HepG2 (cell line): ENCODE data around the gene LUC7L. TPM values are rescaled to one million over a fixed set of nuclear protein-coding genes. Genes with fewer than 3 reads are reported as not detected.

Experiments used
- ATAC-seq: fragments of 200-7000 bp; cut with Tn5 transposase; 3 replicates; pipeline ENCODE4 v1.9.1; 2020; ENCODE audit warnings: mild to moderate bottlenecking, moderate library complexity
- BruUV-seq: library from RNA; stranded (reverse); fragments of 400-500 nt; replicated peaks from 2 replicates; lab custom pipeline; 2021; lab: Mats Ljungman, UMichigan
- CTCF ChIA-PET: fragments of 300-600 bp; formaldehyde crosslinking; extraction: SDS; loops from one replicate; lab custom pipeline; 2021; ENCODE audit warnings: low total read pairs, inconsistent platforms, low intra/inter-chr PET ratio; lab: Yijun Ruan, JAX
- POLR2A ChIA-PET: fragments of 350-600 bp; sonication (Branson Sonifier 250); formaldehyde crosslinking; loops from one replicate; lab custom pipeline; 2020; ENCODE audit warnings: antibody characterized with exemption, inconsistent platforms; lab: Yijun Ruan, JAX
- DNase-seq: peaks from one replicate; pipeline ENCODE4 v3.0.0-alpha.2; 2015; ENCODE audit warnings: low spot score
- FAIRE-seq: peaks from 3 replicates; lab custom pipeline; 2011; peaks lifted over from hg19 to GRCh38; lab: Jason Lieb, UNC
- H2AFZ ChIP-seq: one replicate; pipeline ENCODE4 v1.6.1; 2011; ENCODE audit warnings: low read length, inconsistent platforms
- H3K27ac ChIP-seq: fragments of 300-600 bp; 3 replicates; pipeline ENCODE4 v1.8.0; 2011; ENCODE audit warnings: mixed run types, mild to moderate bottlenecking, mixed read lengths, low read length, inconsistent platforms; ENCODE audit not compliant: insufficient read depth; ENCODE audit errors: extremely low read length
- H3K27me3 ChIP-seq, 2 experiments: fragments of 200-600 bp in 1 of 2; 2 replicates in 1 of 2; 3 replicates in 1 of 2; pipeline versions ENCODE4 v1.6.0 to v1.8.0; 2011; ENCODE audit warnings: low read length in 2 of 2, mild to moderate bottlenecking in 2 of 2, moderate library complexity in 2 of 2, inconsistent platforms in 1 of 2; ENCODE audit not compliant: insufficient read depth in 2 of 2, control insufficient read depth in 1 of 2
- H3K36me3 ChIP-seq, 2 experiments: fragments of 200-600 bp in 1 of 2; replicated peaks in 1 of 2; 2 replicates in 1 of 2; 3 replicates in 1 of 2; pipeline versions ENCODE4 v1.5.1 to v1.8.0; 2011; ENCODE audit warnings: low read length in 2 of 2, inconsistent platforms in 1 of 2; ENCODE audit not compliant: insufficient read depth in 2 of 2, control insufficient read depth in 1 of 2
- H3K4me1 ChIP-seq: 2 replicates; pipeline ENCODE4 v1.5.1; 2012; ENCODE audit warnings: low read length, inconsistent platforms; ENCODE audit not compliant: insufficient read depth
- H3K4me2 ChIP-seq: 2 replicates; pipeline ENCODE4 v1.6.0; 2011; ENCODE audit warnings: low read depth, low read length, inconsistent platforms
- H3K4me3 ChIP-seq, 3 experiments: fragments of 200-600 bp in 1 of 3; sonication (generic), shearing (Covaris generic) in 1 of 3; replicated peaks in 1 of 3; 2 replicates each; pipeline ENCODE4 v1.5.1; 2011 to 2016; ENCODE audit warnings: low read length in 3 of 3, inconsistent platforms in 2 of 3, low read depth in 2 of 3, mild to moderate bottlenecking in 2 of 3, control low read depth in 1 of 3, mixed read lengths in 1 of 3; ENCODE audit not compliant: insufficient read depth in 1 of 3
- H3K79me2 ChIP-seq: one replicate; pipeline ENCODE4 v1.6.1; 2011; ENCODE audit warnings: low read length, inconsistent platforms; ENCODE audit not compliant: insufficient read depth
- H3K9ac ChIP-seq: 2 replicates; pipeline ENCODE4 v1.6.0; 2011; ENCODE audit warnings: mild to moderate bottlenecking, low read depth, low read length, inconsistent platforms; ENCODE audit not compliant: insufficient read depth
- H3K9me3 ChIP-seq: 2 replicates; pipeline ENCODE4 v1.5.1; 2012; ENCODE audit warnings: mild to moderate bottlenecking, low read length
- H4K20me1 ChIP-seq: 2 replicates; pipeline ENCODE4 v1.6.0; 2011; ENCODE audit warnings: inconsistent platforms, mild to moderate bottlenecking, low read length, moderate library complexity; ENCODE audit not compliant: insufficient read depth
- AGO2 ChIP-seq: fragments of 200-400 bp; formaldehyde crosslinking; optimal IDR thresholded peaks from 2 replicates; pipeline ENCODE3; 2017; ENCODE audit warnings: mild to moderate bottlenecking, low read depth, low read length, moderate library complexity
- ATF6 ChIP-seq: sonication (generic); formaldehyde crosslinking; conservative IDR thresholded peaks from 2 replicates; pipeline ENCODE4 v1.4.0; 2020; ENCODE audit warnings: missing genetic modification reagents
- CBX5 ChIP-seq: sonication (generic); formaldehyde crosslinking; IDR thresholded peaks from 2 replicates; pipeline ENCODE4 v1.4.0; 2020; ENCODE audit warnings: missing genetic modification reagents, borderline replicate concordance
- ETV5 ChIP-seq: IDR thresholded peaks from 2 replicates; pipeline ENCODE4 v1.6.1; 2018; ENCODE audit warnings: missing biosample characterization, missing genetic modification reagents, inconsistent platforms, borderline replicate concordance
- POLR2A ChIP-seq, 2 experiments: IDR thresholded peaks; 2 replicates each; pipeline ENCODE4 v1.6.1; 2011; ENCODE audit warnings: low read depth in 2 of 2, low read length in 2 of 2, mild to moderate bottlenecking in 1 of 2, moderate library complexity in 1 of 2; ENCODE audit not compliant: insufficient read depth in 1 of 2
- RBM22 ChIP-seq: fragments of 200-400 bp; formaldehyde crosslinking; optimal IDR thresholded peaks from 2 replicates; pipeline ENCODE3; 2017; ENCODE audit warnings: mild to moderate bottlenecking, low read length, moderate library complexity
- WGBS: methylation state at CpG from one replicate; pipeline ENCODE4 v1.1.6; 2017; ENCODE audit warnings: low lambda C conversion rate; 5-methylcytosine and 5-hydroxymethylcytosine counted together
- in situ Hi-C: cut with HindIII; loops from 2 replicates; pipeline ENCODE4 v1.10.0; 2017; ENCODE audit warnings: low pct_unique_long_range_greater_than_20kb; ENCODE audit not compliant: extremely low pct_ligation_motif_present
- intact Hi-C: fragments of 100-400 bp; cut with micrococcal nuclease; formaldehyde crosslinking; loops from one replicate; pipeline ENCODE4 v1.10.0; 2022; ENCODE audit not compliant: unreplicated experiment
- polyA plus RNA-seq, 8 experiments: library from polyadenylated mRNA; depleted of rRNA in 3 of 8; stranded (reverse) in 7 of 8; unstranded in 1 of 8; fragments of >200 nt; fragmentation: Illumina TruSeq in 4 of 8; extraction: Trizol in 4 of 8; gene quantifications; 2 replicates each; pipeline versions ENCODE4 v1.2.1 to v1.2.3, GENCODE V29; 2011 to 2016; ENCODE audit warnings: low read depth in 4 of 8, missing spikeins in 1 of 8, mixed read lengths in 1 of 8; ENCODE audit not compliant: insufficient read depth in 1 of 8
- total RNA-seq, 5 experiments: library from RNA; depleted of rRNA; stranded (reverse); fragments of >200 nt; fragmentation: Illumina TruSeq; extraction: Trizol; gene quantifications; 2 replicates each; pipeline ENCODE4 v1.2.3, GENCODE V29; 2016; ENCODE audit warnings: low read depth in 1 of 5

Gene LUC7L
- total and polyA plus RNA-seq, 2 of the 13 experiments (the other 11 are each of a cell fraction or from before 2014, with no cell fraction given), result 48.7 to 56.9 TPM

- TF ChIP-seq ATF6 (CRISPR knock-in tag) (no peak), ETV5 (peak; percentile 31; the same call in 1 of the 2 replicates)
Measured at GRCh38 chr16:188674-189073, 40.6 kb downstream of the LUC7L start (continued).

- Histone ChIP-seq H3K36me3 (peaks cover 23 to 41% of the 10 kb centered on the region in 2 experiments), H4K20me1 (0 out of 2 replicates have a peak, but pooled peaks cover 4% of the 10 kb centered on the region), H3K9me3 (no peaks in the 10 kb centered on the region), H3K9ac (no peak overlapping the region), H2AFZ (no peak overlapping the region), H3K79me2 (no peaks in the 10 kb centered on the region), H3K4me2 (no peak overlapping the region)
- intact Hi-C loops, result no loop called here
- FAIRE-seq (no peak), DNase-seq (no peak)
- TF ChIP-seq AGO2, result peak; percentile 15
- peak; percentile 26 for TF ChIP-seq RBM22
- 0 out of 4 replicates have a peak, but pooled peaks of 1 of the 2 experiments have one; percentile 24 for TF ChIP-seq POLR2A (IDR thresholded peaks at IDR 0.05; ENCODE audit: insufficient read depth in 1 of 2, low read depth in 2 of 2, low read length in 2 of 2)
- no peak for TF ChIP-seq CBX5 (CRISPR knock-in tag)
- TF ChIP-seq, all 625 proteins: peak for 3
- no TSS peak for BruUV-seq
- no peak overlapping the region for H3K4me3 ChIP-seq
- in situ Hi-C loops, result no loop called here
- 100% methylated on average over 6 of the region's 8 CpGs for WGBS
- ChIA-PET POLR2A (no interaction called here), CTCF (no interaction called here)
- ATAC-seq, result no peak
- H3K27me3 ChIP-seq, result no peaks in the 10 kb centered on the region
- H3K4me1 ChIP-seq, result no peaks in the 10 kb centered on the region
- H3K27ac ChIP-seq, result no peak overlapping the region
Measured at GRCh38 chr16:187330-187729, 41.9 kb downstream of the LUC7L start.
